ENCODE measurements around the gene CFAP221.
"Not testable (repeated sequence)": the region's sequence is repeated elsewhere in the genome, so short reads cannot be mapped to it uniquely, and the experiment has no call there.

The CFAP221 gene

DNA sequence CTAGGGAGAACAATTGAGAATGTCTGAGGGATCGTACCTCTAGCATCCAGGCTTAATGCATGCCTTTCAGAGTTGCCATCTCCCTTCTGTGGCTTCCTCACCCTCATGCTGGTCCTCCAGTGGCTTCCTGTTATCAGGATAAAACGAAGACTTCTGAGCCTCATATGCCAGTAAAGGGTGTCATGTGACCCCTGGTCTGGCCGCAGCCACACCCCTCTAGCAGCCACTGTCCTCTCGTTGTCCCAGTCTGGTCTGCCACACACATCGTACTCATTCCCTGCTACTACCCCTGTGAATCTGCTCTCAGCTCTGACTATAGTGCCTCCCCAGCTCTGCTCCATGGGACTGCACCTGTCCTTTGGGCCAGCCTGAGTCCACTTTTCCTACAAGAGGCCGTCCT is 72.2 kb downstream of the CFAP221 start:
- TF ChIP-seq, protein P1, sequence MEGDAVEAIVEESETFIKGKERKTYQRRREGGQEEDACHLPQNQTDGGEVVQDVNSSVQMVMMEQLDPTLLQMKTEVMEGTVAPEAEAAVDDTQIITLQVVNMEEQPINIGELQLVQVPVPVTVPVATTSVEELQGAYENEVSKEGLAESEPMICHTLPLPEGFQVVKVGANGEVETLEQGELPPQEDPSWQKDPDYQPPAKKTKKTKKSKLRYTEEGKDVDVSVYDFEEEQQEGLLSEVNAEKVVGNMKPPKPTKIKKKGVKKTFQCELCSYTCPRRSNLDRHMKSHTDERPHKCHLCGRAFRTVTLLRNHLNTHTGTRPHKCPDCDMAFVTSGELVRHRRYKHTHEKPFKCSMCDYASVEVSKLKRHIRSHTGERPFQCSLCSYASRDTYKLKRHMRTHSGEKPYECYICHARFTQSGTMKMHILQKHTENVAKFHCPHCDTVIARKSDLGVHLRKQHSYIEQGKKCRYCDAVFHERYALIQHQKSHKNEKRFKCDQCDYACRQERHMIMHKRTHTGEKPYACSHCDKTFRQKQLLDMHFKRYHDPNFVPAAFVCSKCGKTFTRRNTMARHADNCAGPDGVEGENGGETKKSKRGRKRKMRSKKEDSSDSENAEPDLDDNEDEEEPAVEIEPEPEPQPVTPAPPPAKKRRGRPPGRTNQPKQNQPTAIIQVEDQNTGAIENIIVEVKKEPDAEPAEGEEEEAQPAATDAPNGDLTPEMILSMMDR (conservative IDR thresholded peaks at IDR 0.05; ENCODE audit: low read depth, low read length): no peak
- no peak overlapping the region for H3K4me3 ChIP-seq (ENCODE audit: low read depth, low read length)
- DNase-seq (ENCODE audit: low read depth): no peak

DNA sequence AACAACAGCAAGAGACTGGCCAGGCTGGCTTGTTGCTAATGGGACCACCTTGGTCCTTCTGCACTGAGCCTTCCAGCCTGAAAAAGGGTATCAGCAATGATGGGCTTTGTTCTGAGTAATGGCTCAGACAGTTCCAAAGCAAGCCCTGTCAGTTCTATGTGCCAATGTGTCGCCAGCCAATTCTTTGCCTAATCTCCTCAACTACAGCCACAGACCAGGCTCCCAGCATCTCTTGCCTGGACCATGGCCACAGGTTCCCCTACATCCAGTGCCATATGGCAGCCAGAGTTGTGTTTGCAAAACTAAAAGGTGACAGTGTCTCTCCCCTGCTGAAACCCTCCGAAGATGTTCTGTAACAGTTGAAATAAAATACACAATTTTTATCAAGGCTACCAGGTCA is 73.2 kb downstream of the CFAP221 start:
- H3K4me3 ChIP-seq (ENCODE audit: low read depth, low read length): no peak overlapping the region
- no peak for DNase-seq (ENCODE audit: low read depth)
- TF ChIP-seq, protein P1 (conservative IDR thresholded peaks at IDR 0.05; ENCODE audit: low read depth, low read length): no peak

DNA sequence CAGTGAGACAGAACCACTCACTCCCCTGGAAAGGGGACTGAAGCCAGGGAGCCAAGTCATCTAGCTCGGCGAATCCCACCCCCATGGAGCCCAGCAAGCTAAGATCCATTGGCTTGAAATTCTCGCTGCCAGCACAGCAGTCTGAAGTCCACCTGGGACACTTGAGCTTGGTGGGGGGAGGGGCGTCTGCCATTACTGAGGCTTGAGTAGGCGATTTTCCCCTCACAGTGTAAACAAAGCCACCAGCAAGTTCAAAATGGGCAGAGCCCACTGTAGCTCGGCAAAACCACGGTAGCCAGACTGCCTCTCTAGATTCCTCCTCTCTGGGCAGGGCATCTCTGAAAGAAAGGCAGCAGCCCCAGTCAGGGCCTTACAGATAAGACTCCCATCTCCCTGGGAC is 74.5 kb downstream of the CFAP221 start:
- not testable (repeated sequence) for DNase-seq (ENCODE audit: low read depth); H3K4me3 ChIP-seq (ENCODE audit: low read depth, low read length)

DNA sequence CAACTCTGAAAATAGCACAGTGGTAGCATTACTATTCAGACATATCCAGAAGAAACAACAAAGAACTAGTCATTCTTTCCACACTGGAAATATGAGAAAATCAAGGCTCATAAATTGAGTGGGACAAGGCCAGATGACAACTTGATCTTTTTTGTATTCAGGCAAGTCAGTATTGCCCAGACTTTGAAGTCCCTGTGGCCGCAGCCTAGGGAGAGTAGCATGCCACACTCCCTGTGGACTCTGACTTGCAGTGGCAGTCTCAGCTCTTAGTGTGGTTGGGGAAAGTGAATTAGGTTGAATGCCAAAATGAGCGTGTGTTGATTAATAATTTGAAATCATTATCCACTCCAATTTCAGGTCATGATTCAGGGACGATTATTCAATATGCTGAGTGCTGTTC is 81.0 kb downstream of the CFAP221 start:
- TF ChIP-seq, protein P1 (conservative IDR thresholded peaks at IDR 0.05; ENCODE audit: low read depth, low read length): no peak
- no peak overlapping the region for H3K4me3 ChIP-seq (ENCODE audit: low read depth, low read length)
- no peak for DNase-seq (ENCODE audit: low read depth)

DNA sequence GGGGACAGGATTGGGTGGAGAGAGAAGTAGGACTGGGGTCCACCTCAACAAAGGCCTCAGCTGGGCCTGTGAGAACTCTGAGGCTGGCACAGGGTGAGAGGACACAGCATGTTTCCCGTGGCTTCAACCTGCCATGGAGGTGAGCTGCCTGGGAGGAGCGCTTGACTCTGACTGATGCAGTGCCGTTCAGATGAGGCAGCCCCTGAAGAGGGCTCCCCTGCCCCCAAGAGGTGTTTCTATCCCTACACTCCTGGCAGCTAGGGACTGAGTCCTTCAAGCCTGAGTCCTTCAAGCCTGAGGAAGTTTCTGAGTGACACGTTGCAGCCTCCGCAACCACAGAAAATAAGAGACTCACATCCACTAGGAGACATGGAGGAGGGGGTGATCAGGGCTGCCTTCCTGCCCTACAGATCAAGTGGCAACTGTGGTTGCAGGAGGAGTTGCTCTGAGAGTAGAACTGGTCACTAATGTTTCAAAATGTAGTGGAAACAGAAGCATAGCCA is 85.1 kb downstream of the CFAP221 start:
- no peak for DNase-seq (ENCODE audit: low read depth)
- H3K4me3 ChIP-seq (ENCODE audit: low read depth, low read length): no peak overlapping the region
- TF ChIP-seq, protein P1 (conservative IDR thresholded peaks at IDR 0.05; ENCODE audit: low read depth, low read length): no peak

DNA sequence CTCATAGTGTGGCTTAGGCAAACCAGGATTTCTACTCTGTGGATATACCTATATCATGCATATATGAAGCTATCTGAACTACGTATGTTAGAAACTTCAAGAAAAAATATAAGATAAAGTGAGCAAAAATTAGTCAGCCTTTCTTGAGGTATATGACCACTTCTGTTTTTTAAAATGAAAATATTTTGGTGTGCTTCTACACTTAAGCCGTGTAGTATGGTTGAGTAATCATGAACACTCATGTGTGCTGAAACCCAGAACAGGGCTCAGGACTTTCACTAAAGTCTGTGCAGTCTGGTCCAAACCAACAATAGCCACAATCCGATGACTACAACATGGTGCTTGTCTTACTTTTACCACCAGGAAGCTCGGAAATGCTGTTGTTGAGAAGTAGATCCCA is 85.9 kb downstream of the CFAP221 start:
- no peak for DNase-seq (ENCODE audit: low read depth)
- TF ChIP-seq, protein P1 (conservative IDR thresholded peaks at IDR 0.05; ENCODE audit: low read depth, low read length): no peak
- no peak overlapping the region for H3K4me3 ChIP-seq (ENCODE audit: low read depth, low read length)

DNA sequence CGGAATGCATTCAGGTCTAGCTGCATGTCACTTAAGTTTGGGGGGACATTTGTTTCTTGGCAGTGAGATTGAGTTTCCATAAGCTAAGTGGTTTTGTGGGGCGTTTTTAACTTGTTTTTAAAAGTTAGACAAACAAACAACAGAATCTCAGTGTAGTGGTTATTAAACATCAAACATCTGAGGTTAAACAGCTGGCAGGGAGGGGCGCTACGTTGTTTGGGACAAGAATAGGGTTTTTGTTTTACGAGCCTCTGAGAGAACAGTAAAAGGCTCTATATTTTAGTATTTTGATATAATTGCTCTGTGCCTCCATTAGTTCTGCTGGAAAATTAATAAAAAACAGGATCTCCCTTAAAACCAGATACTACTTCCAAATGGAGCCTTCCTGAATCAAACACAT is 93.1 kb downstream of the CFAP221 start:
- no peak overlapping the region for H3K4me3 ChIP-seq (ENCODE audit: low read depth, low read length)
- no peak for DNase-seq (ENCODE audit: low read depth)
- TF ChIP-seq, protein P1 (conservative IDR thresholded peaks at IDR 0.05; ENCODE audit: low read depth, low read length): no peak

DNA sequence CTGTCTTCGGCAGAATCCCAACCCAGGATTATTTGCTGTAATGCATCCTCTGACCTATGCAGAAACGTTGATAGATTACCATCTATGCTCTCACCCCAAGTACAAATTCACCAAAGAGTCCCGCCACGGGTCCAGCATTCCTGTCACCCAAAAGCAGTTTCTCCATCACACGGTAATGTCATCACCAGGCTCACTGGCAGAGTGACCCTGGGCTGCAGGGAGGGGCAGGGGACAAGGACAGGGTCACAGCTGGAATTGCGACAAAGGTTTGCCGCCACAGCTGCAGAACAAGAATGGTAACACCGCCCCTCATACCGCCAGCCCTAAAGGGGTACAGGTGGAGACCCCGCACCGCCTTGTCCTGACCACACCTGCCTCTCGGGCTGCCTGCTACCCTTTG is 94.0 kb downstream of the CFAP221 start:
- no peak for DNase-seq (ENCODE audit: low read depth)
- TF ChIP-seq, protein P1 (conservative IDR thresholded peaks at IDR 0.05; ENCODE audit: low read depth, low read length): no peak
- H3K4me3 ChIP-seq (ENCODE audit: low read depth, low read length): no peak overlapping the region
